ENCODE data around the gene BAD. TPM values are rescaled to one million over a fixed set of nuclear protein-coding genes. Genes with fewer than 3 reads are reported as not detected.

Gene BAD
- total and polyA plus RNA-seq, 10 of the 15 experiments (the other 5 are each of a cell fraction or from before 2014, with no cell fraction given): 1.5 to 67.2 (median 39.6) TPM

DNA sequence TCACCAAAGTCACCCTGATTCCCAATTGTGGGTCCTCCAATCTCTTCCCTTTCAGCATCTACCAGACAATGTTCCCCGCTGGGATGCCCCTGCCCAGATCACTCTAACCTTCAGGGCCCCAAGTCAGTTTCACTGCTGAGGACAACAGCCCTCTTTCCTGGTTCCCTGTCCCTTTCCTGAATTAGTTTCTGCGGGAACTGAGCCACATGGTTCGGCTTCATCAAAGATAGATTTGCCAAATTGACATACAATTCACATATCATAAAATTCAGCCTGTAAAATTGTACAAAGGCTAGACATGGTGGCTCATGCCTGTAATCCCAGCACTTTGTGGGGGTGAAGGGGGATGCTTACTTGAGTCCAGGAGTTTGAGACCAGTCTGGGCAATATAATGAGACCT lies 43.5 kb upstream of the BAD start (continued):
- TF ChIP-seq ZBTB4 (CRISPR knock-in tag; IDR thresholded peaks at IDR 0.05) (no peak), SRF (IDR thresholded peaks at IDR 0.05; ENCODE audit: low read depth in 2 of 2, low read length in 2 of 2) (no peak), CBFB (IDR thresholded peaks at IDR 0.05; ENCODE audit: low read depth) (no peak), PRDM15 (CRISPR knock-in tag; IDR thresholded peaks at IDR 0.05) (no peak)

DNA sequence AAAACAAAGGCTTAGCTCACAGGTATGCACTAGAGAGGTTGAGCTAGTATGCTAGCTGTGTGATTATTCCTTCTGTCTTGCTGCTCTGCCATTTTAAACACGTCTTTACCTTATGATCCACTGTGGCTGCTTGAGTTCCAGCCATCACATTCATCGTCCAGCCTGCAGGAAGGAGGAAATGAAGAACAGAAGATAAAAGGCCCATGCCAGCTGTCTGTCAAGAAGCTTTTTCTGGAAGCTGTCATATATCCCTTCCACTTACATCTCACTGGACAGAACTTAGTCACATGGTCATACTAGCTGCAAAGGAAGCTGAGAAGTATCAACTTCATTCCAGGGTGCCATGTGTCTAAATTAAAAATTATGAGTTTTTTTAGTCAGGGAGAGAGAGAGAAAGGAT lies 42.9 kb upstream of the BAD start:
- CTCF ChIA-PET: interaction anchor here (0.9 to 1.4 kb wide), 4 partner anchors 10 to 27 kb away, joined by 3 to 6 read pairs (median 4); partner anchors contain the start of gene PRDX5
- peaks cover 0 to 2% of the 10 kb centered on the region in 2 experiments; a peak in 1 of 4 replicates for H3K36me3 ChIP-seq (ENCODE audit: control insufficient read depth in 2 of 2, insufficient read depth in 2 of 2, low read length in 1 of 2)
- H2AFZ ChIP-seq (ENCODE audit: control insufficient read depth, low read depth, low read length): no peak overlapping the region
- H3K4me3 ChIP-seq: no peak overlapping the region
- in situ Hi-C loops (cut with MboI): no loop called here
- WGBS (ENCODE audit: insufficient coverage, insufficient replicate concordance, low lambda C conversion rate, missing lambda C conversion rate): 89% methylated on average over 2 of the region's 2 CpGs
- no peak for DNase-seq (ENCODE audit: low read depth, low spot score)
- no peak for ATAC-seq
- BruUV-seq (replicated peaks): no TSS peak
- no peaks in the 10 kb centered on the region for H4K20me1 ChIP-seq (ENCODE audit: control insufficient read depth, insufficient read depth)
- intact Hi-C loops (cut with micrococcal nuclease; ENCODE audit: unreplicated experiment): no loop called here
- no peak overlapping the region for H3K27ac ChIP-seq (ENCODE audit: control insufficient read depth, insufficient read depth)
- SMC1A ChIA-PET (ENCODE audit: uncharacterized antibody, unreplicated experiment): interaction anchor here (1.1 kb wide), 1 partner anchor 10 kb away, joined by 4 read pairs; the partner anchor contains the start of genes PRDX5 and TRMT112
- H3K79me2 ChIP-seq (ENCODE audit: control insufficient read depth, insufficient read depth, low read length): no peaks in the 10 kb centered on the region
- no peak for FAIRE-seq
- RAD21 ChIA-PET (ENCODE audit: unreplicated experiment): interaction anchor here (0.6 to 1.1 kb wide), 2 partner anchors 10 to 156 kb away, joined by 3 to 4 read pairs; partner anchors contain the start of gene PRDX5
- POLR2A ChIA-PET: interaction anchor here (0.5 to 1.2 kb wide), 5 partner anchors 9 to 1470 kb away, joined by 3 to 11 read pairs (median 6); partner anchors contain the start of gene PRDX5
- H3K9ac ChIP-seq (ENCODE audit: control insufficient read depth, insufficient read depth, low read length): no peak overlapping the region
- H3K27me3 ChIP-seq (replicated peaks in 1 of 2; ENCODE audit: control insufficient read depth in 2 of 2, insufficient read depth in 2 of 2, low read length in 1 of 2): no peaks in the 10 kb centered on the region
- H3K4me1 ChIP-seq (ENCODE audit: control insufficient read depth, insufficient read depth, low read length): peaks cover 11% of the 10 kb centered on the region
- H3K9me3 ChIP-seq (replicated peaks; ENCODE audit: control insufficient read depth, insufficient read depth, low read length): no peaks in the 10 kb centered on the region; the same call in 2 of the 3 replicates
- no peak overlapping the region for H3K4me2 ChIP-seq (ENCODE audit: control insufficient read depth, insufficient read depth)
- TF ChIP-seq NFIC (IDR thresholded peaks at IDR 0.05; ENCODE audit: low read depth, low read length) (no peak), NFYB (IDR thresholded peaks at IDR 0.05; ENCODE audit: insufficient read depth, low read depth, low read length) (peak; percentile 70)
